ENCODE results near the gene SLC25A4. TPM values are rescaled to one million over a fixed set of nuclear protein-coding genes. Genes with fewer than 3 reads are reported as not detected.
"Not testable (repeated sequence)": the region's sequence is repeated elsewhere in the genome, so short reads cannot be mapped to it uniquely, and the experiment has no call there.

Gene SLC25A4
- total RNA-seq, 6 donors from 2014 or later = 11.5 to 46.1 (median 30.1) TPM

DNA sequence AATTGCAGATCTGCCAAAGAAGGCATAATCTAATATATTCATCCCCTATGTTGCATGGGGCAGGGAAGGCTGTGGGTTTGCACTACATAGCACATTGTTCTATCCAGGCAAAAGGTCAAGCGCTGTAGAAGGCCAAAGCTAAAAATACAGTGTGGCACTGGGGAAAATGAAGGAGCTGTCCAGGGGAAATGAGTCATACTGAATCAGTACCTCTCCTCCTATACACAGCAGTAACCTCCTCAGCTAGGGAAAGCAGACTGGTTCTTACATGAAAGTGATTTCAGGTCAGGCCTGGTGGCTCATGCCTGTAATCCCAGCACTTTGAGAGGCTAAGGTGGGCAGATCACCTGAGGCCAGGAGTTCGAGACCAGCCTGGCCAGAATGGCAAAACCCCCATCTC lies 31.0 kb upstream of the SLC25A4 start:
- peak; percentile 79 to 90 for ATAC-seq (ENCODE audit: low FRiP score in 2 of 2)
- Histone ChIP-seq H3K27ac (peak overlapping the region in 2 of 4 donors; percentile 24 to 55), H3K4me1 (peaks cover 4 to 18% (median 9%) of the 10 kb centered on the region in 4 donors), H3K27me3 (no peaks in the 10 kb centered on the region), H3K4me3 (no peak overlapping the region), H3K36me3 (no peaks in the 10 kb centered on the region), H3K9me3 (no peaks in the 10 kb centered on the region)
- DNase-seq = peak in 1 of 2 donors; percentile 63
- 61 to 76% methylated on average over 2 of the region's 2 CpGs for WGBS, 2 donors
- TF ChIP-seq, protein P1, sequence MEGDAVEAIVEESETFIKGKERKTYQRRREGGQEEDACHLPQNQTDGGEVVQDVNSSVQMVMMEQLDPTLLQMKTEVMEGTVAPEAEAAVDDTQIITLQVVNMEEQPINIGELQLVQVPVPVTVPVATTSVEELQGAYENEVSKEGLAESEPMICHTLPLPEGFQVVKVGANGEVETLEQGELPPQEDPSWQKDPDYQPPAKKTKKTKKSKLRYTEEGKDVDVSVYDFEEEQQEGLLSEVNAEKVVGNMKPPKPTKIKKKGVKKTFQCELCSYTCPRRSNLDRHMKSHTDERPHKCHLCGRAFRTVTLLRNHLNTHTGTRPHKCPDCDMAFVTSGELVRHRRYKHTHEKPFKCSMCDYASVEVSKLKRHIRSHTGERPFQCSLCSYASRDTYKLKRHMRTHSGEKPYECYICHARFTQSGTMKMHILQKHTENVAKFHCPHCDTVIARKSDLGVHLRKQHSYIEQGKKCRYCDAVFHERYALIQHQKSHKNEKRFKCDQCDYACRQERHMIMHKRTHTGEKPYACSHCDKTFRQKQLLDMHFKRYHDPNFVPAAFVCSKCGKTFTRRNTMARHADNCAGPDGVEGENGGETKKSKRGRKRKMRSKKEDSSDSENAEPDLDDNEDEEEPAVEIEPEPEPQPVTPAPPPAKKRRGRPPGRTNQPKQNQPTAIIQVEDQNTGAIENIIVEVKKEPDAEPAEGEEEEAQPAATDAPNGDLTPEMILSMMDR (IDR thresholded peaks at IDR 0.05) = peak in 1 of 6 experiments; percentile 5
- TF ChIP-seq POLR2AphosphoS5 (IDR thresholded peaks at IDR 0.05) (peak; percentile 45 to 56), POLR2A (IDR thresholded peaks at IDR 0.05) (no peak), EP300 (IDR thresholded peaks at IDR 0.05) (peak in 1 of 4 donors; percentile 66)

DNA sequence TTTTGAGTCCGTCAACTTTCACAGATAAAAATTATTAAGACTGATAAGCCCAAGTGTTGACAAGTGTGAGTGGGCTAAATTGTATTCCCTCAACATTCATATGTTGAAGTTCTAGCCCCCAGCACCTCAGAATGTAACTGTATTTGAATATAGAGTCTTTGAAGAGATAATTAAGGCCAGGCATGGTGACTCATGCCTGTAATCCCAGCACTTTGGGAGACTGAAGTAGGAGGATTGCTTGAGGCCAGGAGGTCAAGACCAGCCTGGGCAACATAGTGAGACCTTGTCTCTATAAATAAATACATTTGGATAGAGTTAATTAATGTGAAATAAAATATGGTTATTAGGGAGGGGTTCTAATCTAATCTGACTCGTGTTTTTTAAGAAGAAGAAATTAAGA lies 29.7 kb upstream of the SLC25A4 start:
- peaks cover 4 to 18% (median 9%) of the 10 kb centered on the region in 4 donors for H3K4me1 ChIP-seq
- no peaks in the 10 kb centered on the region for H3K36me3 ChIP-seq
- TF ChIP-seq POLR2AphosphoS5 (IDR thresholded peaks at IDR 0.05) (no peak), EP300 (IDR thresholded peaks at IDR 0.05) (no peak), POLR2A (IDR thresholded peaks at IDR 0.05) (no peak)
- TF ChIP-seq, protein P1 (IDR thresholded peaks at IDR 0.05) = no peak
- no peaks in the 10 kb centered on the region for H3K9me3 ChIP-seq
- ATAC-seq (ENCODE audit: low FRiP score in 2 of 2) (no peak), DNase-seq (no peak)
- H3K27me3 ChIP-seq = no peaks in the 10 kb centered on the region
- no peak overlapping the region for H3K27ac ChIP-seq
- 88 to 89% methylated on average over 2 of the region's 2 CpGs for WGBS, 2 donors
- no peak overlapping the region for H3K4me3 ChIP-seq

GRCh38 chr4:185115827-185116232 lies 27.2 kb upstream of the SLC25A4 start:
- Histone ChIP-seq H3K36me3 (no peaks in the 10 kb centered on the region), H3K27me3 (no peaks in the 10 kb centered on the region), H3K27ac (peak overlapping the region in 1 of 4 donors; percentile 1), H3K4me1 (peaks cover 4 to 10% (median 9%) of the 10 kb centered on the region in 4 donors), H3K9me3 (no peaks in the 10 kb centered on the region), H3K4me3 (no peak overlapping the region)
- 29 to 40% methylated on average over 8 to 9 of the region's 9 CpGs for WGBS, 2 donors
- no peak for TF ChIP-seq EP300 (IDR thresholded peaks at IDR 0.05)
- TF ChIP-seq POLR2AphosphoS5 (IDR thresholded peaks at IDR 0.05) = peak in 1 of 2 donors; percentile 35
- DNase-seq = peak in 1 of 2 donors; percentile 72
- peak; percentile 75 to 79 for ATAC-seq (ENCODE audit: low FRiP score in 2 of 2)

- Histone ChIP-seq H3K4me3 (no peak overlapping the region), H3K36me3 (no peaks in the 10 kb centered on the region), H3K27me3 (no peaks in the 10 kb centered on the region), H3K27ac (no peak overlapping the region), H3K9me3 (no peaks in the 10 kb centered on the region), H3K4me1 (peaks cover 1 to 5% (median 4%) of the 10 kb centered on the region in 4 donors)
- no peak for TF ChIP-seq EP300 (IDR thresholded peaks at IDR 0.05)
- TF ChIP-seq POLR2AphosphoS5 (IDR thresholded peaks at IDR 0.05) = no peak
- no peak for TF ChIP-seq POLR2A (IDR thresholded peaks at IDR 0.05)
- TF ChIP-seq, protein P1 (IDR thresholded peaks at IDR 0.05) = no peak
- ATAC-seq (ENCODE audit: low FRiP score in 2 of 2) (no peak), DNase-seq (no peak)
- WGBS, 2 donors = 89 to 90% methylated on average over 7 of the region's 7 CpGs
Measured at GRCh38 chr4:185117300-185117934, 25.6 kb upstream of the SLC25A4 start.

DNA sequence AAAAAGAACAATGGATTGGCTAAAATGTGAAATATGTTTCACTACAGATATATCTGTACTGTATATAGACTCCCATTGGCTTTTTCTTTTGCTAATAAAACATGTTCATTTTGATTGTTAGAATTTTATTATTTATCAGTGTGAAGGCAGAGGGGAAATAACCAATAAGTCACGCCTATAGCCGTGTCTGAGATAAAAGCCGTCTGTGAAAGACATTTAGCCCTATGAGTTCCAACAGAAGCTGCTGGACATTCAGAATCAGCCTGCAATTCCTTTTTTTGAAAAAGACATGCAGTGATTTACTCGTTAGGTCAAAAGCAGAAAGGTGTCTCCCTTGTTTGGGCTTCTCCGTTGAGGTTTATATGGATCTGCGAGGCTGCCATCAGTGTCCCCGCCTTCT lies 24.2 kb upstream of the SLC25A4 start:
- H3K4me1 ChIP-seq = peaks cover 0 to 4% (median 0%) of the 10 kb centered on the region in 4 donors
- WGBS, 2 donors = 85 to 86% methylated on average over 7 of the region's 7 CpGs
- H3K27ac ChIP-seq = no peak overlapping the region
- no peaks in the 10 kb centered on the region for H3K9me3 ChIP-seq
- no peaks in the 10 kb centered on the region for H3K27me3 ChIP-seq
- ATAC-seq (ENCODE audit: low FRiP score in 2 of 2) (no peak), DNase-seq (no peak)
- H3K4me3 ChIP-seq = no peak overlapping the region
- H3K36me3 ChIP-seq = no peaks in the 10 kb centered on the region
- TF ChIP-seq, protein P1 (IDR thresholded peaks at IDR 0.05) = no peak
- no peak for TF ChIP-seq EP300 (IDR thresholded peaks at IDR 0.05)
- TF ChIP-seq POLR2A (IDR thresholded peaks at IDR 0.05) = no peak
- TF ChIP-seq POLR2AphosphoS5 (IDR thresholded peaks at IDR 0.05) = no peak

GRCh38 chr4:185119467-185119866 lies 23.6 kb upstream of the SLC25A4 start:
- ATAC-seq (ENCODE audit: low FRiP score in 2 of 2); H3K9me3 ChIP-seq; H3K4me3 ChIP-seq; H3K4me1 ChIP-seq; H3K36me3 ChIP-seq; DNase-seq; H3K27me3 ChIP-seq; H3K27ac ChIP-seq: not testable (repeated sequence)
- 86 to 88% methylated on average over 5 of the region's 5 CpGs for WGBS, 2 donors
